GM12864 (cell line): ENCODE results near the gene ZMYND10.

ENCODE experiments used
- DNase-seq: peaks from one replicate; pipeline ENCODE4 v3.0.0-alpha.2; 2011; ENCODE audit warnings: low read depth
- H3K4me3 ChIP-seq: 2 replicates; pipeline ENCODE4 v1.5.1; 2011; ENCODE audit warnings: mild to moderate bottlenecking, low read depth, low read length, control low read depth
- CTCF ChIP-seq: IDR thresholded peaks from 2 replicates; pipeline ENCODE4 v1.5.1; 2011; ENCODE audit warnings: low read depth, mild to moderate bottlenecking, moderate library complexity, low read length, control low read depth, inconsistent platforms; ENCODE audit errors: missing control alignments

ZMYND10 gene

GRCh38 chr3:50297896-50298725 is 47.4 kb downstream of the ZMYND10 start:
- TF ChIP-seq CTCF, result no peak
- peak overlapping the region; percentile 75 for H3K4me3 ChIP-seq
- no peak for DNase-seq

GRCh38 chr3:50297384-50297775 is 48.2 kb downstream of the ZMYND10 start:
- no peak overlapping the region for H3K4me3 ChIP-seq
- no peak for TF ChIP-seq CTCF
- no peak for DNase-seq

GRCh38 chr3:50296721-50297383 is 48.7 kb downstream of the ZMYND10 start:
- TF ChIP-seq CTCF, result no peak
- H3K4me3 ChIP-seq, result no peak overlapping the region
- DNase-seq, result no peak

GRCh38 chr3:50295553-50296431 is 49.7 kb downstream of the ZMYND10 start:
- no peak for TF ChIP-seq CTCF
- no peak overlapping the region for H3K4me3 ChIP-seq
- DNase-seq, result no peak

GRCh38 chr3:50294492-50295403 is 50.8 kb downstream of the ZMYND10 start:
- no peak overlapping the region for H3K4me3 ChIP-seq
- no peak for DNase-seq
- no peak for TF ChIP-seq CTCF

GRCh38 chr3:50294089-50294488 is 51.4 kb downstream of the ZMYND10 start:
- DNase-seq, result no peak
- no peak overlapping the region for H3K4me3 ChIP-seq
- no peak for TF ChIP-seq CTCF
